ENCODE data around the gene ADAMTS17. TPM values are rescaled to one million over a fixed set of nuclear protein-coding genes. Genes with fewer than 3 reads are reported as not detected.

ADAMTS17 gene
- polyA plus RNA-seq, 12 donors: 1.6 to 17.4 (median 5.6) TPM; not detected in 1

Other genes starting within 250 kb of the ADAMTS17 start
- 10 to 100 TPM in 1 of 12 donors, 1 to 10 TPM in 8, under 1 TPM in 1, not detected in 2; 0.74 to 16.0 (median 2.4) TPM for gene CERS3, start 187.0 kb upstream of the ADAMTS17 start, polyA plus RNA-seq (ENCODE audit: insufficient read length in 12 of 12)